ENCODE data around the gene KIF21A. TPM values are rescaled to one million over a fixed set of nuclear protein-coding genes. Genes with fewer than 3 reads are reported as not detected.

KIF21A gene
- total RNA-seq, 1 donor, result 4.3 TPM

DNA sequence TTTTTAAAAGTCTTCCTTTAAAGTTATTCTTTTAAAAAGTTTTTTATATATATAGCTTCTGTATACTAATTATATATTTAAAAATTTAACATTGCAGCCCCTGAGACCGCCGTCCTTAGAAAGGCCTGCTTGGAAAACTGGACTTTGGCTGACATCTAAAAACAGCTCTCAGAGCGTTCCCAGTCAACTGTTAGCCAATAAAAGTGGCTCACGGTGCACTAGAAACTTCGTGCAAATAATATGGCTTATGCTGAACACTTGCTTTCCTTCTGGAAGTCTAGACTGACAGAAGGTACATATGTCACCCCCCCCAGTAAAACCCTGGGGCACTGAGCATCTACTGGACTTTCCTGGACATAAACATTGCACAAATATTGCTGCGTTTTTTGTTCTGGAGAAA, 115.0 kb downstream of the KIF21A start:
- H2AFZ ChIP-seq (ENCODE audit: low read length), result no peak overlapping the region
- no peak for DNase-seq (ENCODE audit: insufficient read length, low spot score, missing footprints)
- H3K4me2 ChIP-seq (ENCODE audit: insufficient read depth, low read length), result no peak overlapping the region
- no peak for TF ChIP-seq CTCF (IDR thresholded peaks at IDR 0.05; ENCODE audit: extremely low read depth, low read depth, low read length)
- peaks cover 9% of the 10 kb centered on the region for H3K4me1 ChIP-seq (ENCODE audit: insufficient read depth, low read length)
- no peaks in the 10 kb centered on the region for H3K27me3 ChIP-seq (ENCODE audit: insufficient read depth, low read length)
- no peaks in the 10 kb centered on the region for H3K9me3 ChIP-seq (ENCODE audit: low read depth, low read length)
- H3K27ac ChIP-seq (ENCODE audit: low read depth, low read length), result no peak overlapping the region
- H4K20me1 ChIP-seq (ENCODE audit: insufficient read depth, low read length), result no peaks in the 10 kb centered on the region
- H3K4me3 ChIP-seq (ENCODE audit: insufficient read depth, low read length), result no peak overlapping the region
- H3K79me2 ChIP-seq (ENCODE audit: insufficient read depth, low read length), result no peaks in the 10 kb centered on the region
- H3K36me3 ChIP-seq (ENCODE audit: insufficient read depth, low read length), result no peaks in the 10 kb centered on the region

GRCh38 chr12:39327510-39327909, 115.4 kb downstream of the KIF21A start:
- Histone ChIP-seq H3K4me2 (ENCODE audit: insufficient read depth, low read length) (no peak overlapping the region), H3K4me1 (ENCODE audit: insufficient read depth, low read length) (peaks cover 9% of the 10 kb centered on the region), H3K9me3 (ENCODE audit: low read depth, low read length) (no peaks in the 10 kb centered on the region), H3K27me3 (ENCODE audit: insufficient read depth, low read length) (no peaks in the 10 kb centered on the region), H3K36me3 (ENCODE audit: insufficient read depth, low read length) (no peaks in the 10 kb centered on the region), H3K79me2 (ENCODE audit: insufficient read depth, low read length) (no peaks in the 10 kb centered on the region), H4K20me1 (ENCODE audit: insufficient read depth, low read length) (no peaks in the 10 kb centered on the region), H2AFZ (ENCODE audit: low read length) (no peak overlapping the region), H3K27ac (ENCODE audit: low read depth, low read length) (no peak overlapping the region), H3K4me3 (ENCODE audit: insufficient read depth, low read length) (no peak overlapping the region)
- DNase-seq (ENCODE audit: insufficient read length, low spot score, missing footprints), result peak; percentile 18
- TF ChIP-seq CTCF (IDR thresholded peaks at IDR 0.05; ENCODE audit: extremely low read depth, low read depth, low read length), result no peak

DNA sequence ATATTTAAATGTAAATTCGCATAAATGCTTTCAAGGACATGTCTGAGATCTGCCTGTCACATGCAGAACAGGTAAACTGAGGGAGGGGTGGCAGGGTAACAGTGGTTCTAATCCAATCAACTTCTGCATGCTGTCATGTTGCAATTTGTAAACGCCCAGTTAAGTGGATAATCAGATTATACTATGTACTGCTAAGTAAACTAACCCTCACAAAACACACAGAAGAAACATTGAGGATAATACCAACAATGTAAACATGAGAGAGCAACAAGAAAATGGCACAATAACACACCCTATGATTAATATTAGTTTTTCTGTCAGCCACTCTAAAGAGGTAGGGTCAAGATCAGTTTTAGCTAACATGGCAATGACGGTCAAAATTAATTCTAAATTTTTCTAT, 123.7 kb downstream of the KIF21A start:
- no peaks in the 10 kb centered on the region for H3K36me3 ChIP-seq (ENCODE audit: insufficient read depth, low read length)
- no peak overlapping the region for H3K4me3 ChIP-seq (ENCODE audit: insufficient read depth, low read length)
- no peak for DNase-seq (ENCODE audit: insufficient read length, low spot score, missing footprints)
- TF ChIP-seq CTCF (IDR thresholded peaks at IDR 0.05; ENCODE audit: extremely low read depth, low read depth, low read length), result no peak
- H3K27ac ChIP-seq (ENCODE audit: low read depth, low read length), result no peak overlapping the region
- no peak overlapping the region for H3K4me2 ChIP-seq (ENCODE audit: insufficient read depth, low read length)
- no peak overlapping the region for H2AFZ ChIP-seq (ENCODE audit: low read length)
- no peaks in the 10 kb centered on the region for H3K9me3 ChIP-seq (ENCODE audit: low read depth, low read length)
- no peaks in the 10 kb centered on the region for H3K27me3 ChIP-seq (ENCODE audit: insufficient read depth, low read length)
- no peaks in the 10 kb centered on the region for H3K79me2 ChIP-seq (ENCODE audit: insufficient read depth, low read length)
- H4K20me1 ChIP-seq (ENCODE audit: insufficient read depth, low read length), result no peaks in the 10 kb centered on the region
- H3K4me1 ChIP-seq (ENCODE audit: insufficient read depth, low read length), result no peaks in the 10 kb centered on the region

DNA sequence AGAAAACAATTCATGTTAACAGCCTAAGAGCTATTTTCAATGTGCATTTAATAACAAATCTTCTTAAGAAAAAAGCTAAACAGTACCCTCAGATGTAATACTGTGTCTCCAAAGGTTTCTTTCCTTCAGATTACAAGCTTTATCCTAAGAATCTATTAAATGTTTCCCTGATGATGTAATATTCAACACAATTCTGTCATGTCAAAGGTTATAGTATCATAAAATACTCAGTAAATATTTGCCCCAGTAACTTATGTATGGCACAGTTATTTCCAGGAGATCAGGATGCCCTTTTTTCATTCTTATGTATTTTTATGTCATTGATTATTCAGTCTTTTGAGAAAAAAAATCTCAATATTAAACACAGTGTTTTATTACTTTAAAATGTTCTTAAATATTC, 128.4 kb downstream of the KIF21A start:
- DNase-seq (ENCODE audit: insufficient read length, low spot score, missing footprints), result no peak
- no peak overlapping the region for H3K27ac ChIP-seq (ENCODE audit: low read depth, low read length)

More for the DNA sequence above, 128.4 kb downstream of the KIF21A start:
- Histone ChIP-seq H3K9me3 (ENCODE audit: low read depth, low read length) (no peaks in the 10 kb centered on the region), H4K20me1 (ENCODE audit: insufficient read depth, low read length) (no peaks in the 10 kb centered on the region), H3K27me3 (ENCODE audit: insufficient read depth, low read length) (no peaks in the 10 kb centered on the region), H3K79me2 (ENCODE audit: insufficient read depth, low read length) (no peaks in the 10 kb centered on the region), H3K4me3 (ENCODE audit: insufficient read depth, low read length) (no peak overlapping the region), H3K4me1 (ENCODE audit: insufficient read depth, low read length) (no peaks in the 10 kb centered on the region), H3K4me2 (ENCODE audit: insufficient read depth, low read length) (no peak overlapping the region), H2AFZ (ENCODE audit: low read length) (no peak overlapping the region), H3K36me3 (ENCODE audit: insufficient read depth, low read length) (no peaks in the 10 kb centered on the region)
- no peak for TF ChIP-seq CTCF (IDR thresholded peaks at IDR 0.05; ENCODE audit: extremely low read depth, low read depth, low read length)

Measured in osteoblast (primary cell).